ENCODE measurements around the gene MYBBP1A. TPM values are rescaled to one million over a fixed set of nuclear protein-coding genes. Genes with fewer than 3 reads are reported as not detected.

MYBBP1A gene
- total and polyA plus RNA-seq, 2 of the 8 experiments (the other 6 are each of a cell fraction or from before 2014, with no cell fraction given): 46.8 to 151 TPM

DNA sequence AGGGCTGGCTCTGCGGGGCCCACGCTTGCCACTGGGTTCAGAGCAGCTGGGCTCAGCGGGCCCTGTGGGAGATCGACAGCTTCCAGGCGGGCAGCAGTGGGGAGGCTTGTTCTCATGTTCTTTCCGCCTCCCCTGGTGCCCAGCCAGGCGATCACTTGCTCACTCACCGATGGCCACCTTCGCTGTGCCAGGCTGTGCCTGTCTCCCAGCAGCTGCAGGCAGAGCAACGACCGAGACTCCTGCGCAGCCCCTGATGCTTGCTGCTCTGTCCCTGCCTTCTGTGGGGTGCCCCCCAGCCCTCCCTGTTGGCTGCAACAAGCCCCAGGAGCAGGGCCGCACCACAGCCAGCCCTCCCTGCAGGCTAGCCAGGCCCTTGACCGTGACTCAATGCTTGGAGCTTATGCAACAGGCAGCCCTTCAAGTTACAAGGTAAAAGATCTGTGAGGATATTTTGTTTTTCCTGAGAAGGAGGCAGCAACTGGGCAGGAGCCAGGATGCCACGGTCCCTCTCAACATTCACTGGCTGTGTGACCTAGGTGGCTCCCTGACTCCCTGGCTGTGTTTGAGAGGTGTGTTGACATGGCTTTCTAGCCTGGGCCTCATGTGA lies 66.1 kb downstream of the MYBBP1A start:
- Histone ChIP-seq H3K36me3 (ENCODE audit: control insufficient read depth in 2 of 4, insufficient read depth in 4 of 4, low read length in 3 of 4) (no peaks in the 10 kb centered on the region), H4K91ac (replicated peaks; ENCODE audit: insufficient read length, low read length) (no peak overlapping the region), H2BK20ac (ENCODE audit: low read length) (no peak overlapping the region), H4K5ac (ENCODE audit: insufficient read length, low read depth, low read length) (no peak overlapping the region), H3K4me2 (ENCODE audit: insufficient read depth in 1 of 2, low read depth in 2 of 2, low read length in 2 of 2) (no peak overlapping the region), H3K79me1 (ENCODE audit: low read depth, low read length) (no peaks in the 10 kb centered on the region), H2BK15ac (ENCODE audit: low read length) (no peak overlapping the region), H2BK5ac (ENCODE audit: low read depth, low read length) (no peak overlapping the region), H2AK5ac (ENCODE audit: low read depth, low read length) (no peak overlapping the region), H3K14ac (ENCODE audit: insufficient read length) (no peak overlapping the region), H4K8ac (ENCODE audit: extremely low read depth, insufficient read depth, low read length) (no peak overlapping the region; the same call in 1 of the 2 replicates), H3K9ac (replicated peaks in 1 of 4; ENCODE audit: extremely low read depth in 1 of 4, low read depth in 3 of 4, low read length in 3 of 4) (no peak overlapping the region), H3K27me3 (replicated peaks in 1 of 4; ENCODE audit: control insufficient read depth in 3 of 4, extremely low read depth in 1 of 4, insufficient read depth in 3 of 4, low read length in 3 of 4) (no peaks in the 10 kb centered on the region), H3K9me3 (ENCODE audit: insufficient read depth in 2 of 2, low read depth in 1 of 2, low read length in 1 of 2) (no peaks in the 10 kb centered on the region), H3K4ac (replicated peaks; ENCODE audit: insufficient read length, low read depth, low read length) (no peak overlapping the region), H4K20me1 (replicated peaks in 1 of 2; ENCODE audit: control insufficient read depth in 1 of 2, insufficient read depth in 2 of 2, low read length in 2 of 2) (no peaks in the 10 kb centered on the region), H3K4me1 (replicated peaks in 1 of 4; ENCODE audit: control insufficient read depth in 3 of 4, insufficient read depth in 4 of 4, low read length in 3 of 4) (peaks cover 0 to 3% (median 0%) of the 10 kb centered on the region in 4 experiments; a peak in 1 of 7 replicates), H2BK12ac (ENCODE audit: low read depth, low read length) (no peak overlapping the region), H3K18ac (ENCODE audit: extremely low read depth, low read length) (no peak overlapping the region), H2BK120ac (replicated peaks; ENCODE audit: low read depth, low read length) (no peak overlapping the region), H3K23ac (ENCODE audit: insufficient read length) (no peak overlapping the region), H3K56ac (replicated peaks; ENCODE audit: insufficient read length, low read depth, low read length) (no peak overlapping the region), H3K79me2 (ENCODE audit: control insufficient read depth in 1 of 2, insufficient read depth in 2 of 2, low read length in 2 of 2) (no peaks in the 10 kb centered on the region), H2AFZ (ENCODE audit: low read length) (no peak overlapping the region), H3K4me3 (ENCODE audit: extremely low read depth in 1 of 4, insufficient read depth in 2 of 4, low read depth in 3 of 4, low read length in 4 of 4) (no peak overlapping the region), H3K27ac (ENCODE audit: low read depth, low read length) (no peak overlapping the region), H3K23me2 (ENCODE audit: low read depth, low read length) (no peaks in the 10 kb centered on the region)
- POLR2A ChIA-PET (ENCODE audit: partially characterized antibody): no interaction called here
- DNase-seq (ENCODE audit: low read depth in 1 of 2, low spot score in 2 of 2): no peak
- TF ChIP-seq CTBP2 (IDR thresholded peaks at IDR 0.05; ENCODE audit: borderline replicate concordance, insufficient read depth, insufficient read length, low read length) (no peak), SP4 (IDR thresholded peaks at IDR 0.05; ENCODE audit: low read length) (no peak), NANOG (IDR thresholded peaks at IDR 0.05; ENCODE audit: insufficient read depth, low read depth, low read length, poor library complexity, severe bottlenecking) (no peak)
- CTCF ChIA-PET (ENCODE audit: partially characterized antibody): interaction anchor here (1.2 to 1.8 kb wide), 3 partner anchors 8 to 68 kb away, joined by 3 to 5 read pairs (median 3); no protein-coding TSS in a partner anchor
- no peak for FAIRE-seq
- WGBS, 2 experiments (ENCODE audit: extremely low coverage in 1 of 2, insufficient coverage in 1 of 2, insufficient read length in 1 of 2, insufficient replicate concordance in 2 of 2, low coverage in 1 of 2, low lambda C conversion rate in 2 of 2, missing lambda C conversion rate in 1 of 2): 96% methylated on average over 15 of the region's 15 CpGs; no CpG with 5 or more reads in 1 of the 2 experiments
